Measurements from ENCODE around the gene HSD11B2. TPM values are rescaled to one million over a fixed set of nuclear protein-coding genes. Genes with fewer than 3 reads are reported as not detected.

HSD11B2 gene
- total RNA-seq, 1 donor from 2014 or later = 3.6 TPM

DNA sequence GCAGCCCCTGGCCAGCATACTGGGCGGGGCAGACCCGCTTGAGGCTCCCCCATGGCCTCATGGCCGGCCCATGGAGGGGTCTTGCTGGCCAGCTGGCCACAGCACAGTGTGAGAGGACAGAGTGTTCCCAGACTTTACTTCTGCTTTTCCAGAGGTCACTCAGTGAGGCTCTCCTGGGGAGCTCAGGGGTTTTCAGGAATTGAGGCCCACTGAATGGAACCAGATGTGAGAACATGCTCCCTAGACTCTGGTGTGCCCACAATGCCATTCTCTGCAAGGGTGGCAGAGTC is 28.9 kb downstream of the HSD11B2 start:
- Mint-ChIP-seq H3K4me1 (ENCODE audit: low read depth) (no peaks in the 10 kb centered on the region), H3K4me3 (no peak overlapping the region), H3K27me3 (ENCODE audit: insufficient read depth) (no peaks in the 10 kb centered on the region), H3K36me3 (ENCODE audit: low read depth) (no peaks in the 10 kb centered on the region), H3K27ac (no peak overlapping the region), H3K9me3 (no peaks in the 10 kb centered on the region)
- DNase-seq (ENCODE audit: low spot score) = no peak
- intact Hi-C loops (cut with micrococcal nuclease) = no loop called here

DNA sequence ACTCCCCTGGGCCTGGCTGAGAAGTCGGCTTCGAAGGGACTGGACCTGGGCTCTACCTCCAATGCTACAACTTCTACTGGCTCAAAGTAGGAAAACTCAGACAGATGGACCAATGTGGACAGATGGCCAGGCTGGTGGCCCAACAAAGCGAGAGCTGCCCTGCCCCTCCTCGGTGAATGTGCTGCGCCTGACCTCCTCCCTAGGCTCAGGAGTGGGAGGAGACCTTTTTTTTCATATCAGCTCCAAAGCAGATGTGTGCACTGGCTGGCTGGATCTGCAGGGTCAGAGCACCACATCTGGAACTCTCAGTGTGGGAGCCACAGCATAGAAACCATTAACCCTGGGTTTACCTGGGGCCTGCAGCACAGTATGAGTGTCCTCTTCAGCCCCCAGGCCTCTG is 29.2 kb downstream of the HSD11B2 start:
- intact Hi-C loops (cut with micrococcal nuclease) = no loop called here
- DNase-seq (ENCODE audit: low spot score) = no peak
- no peak overlapping the region for H3K4me3 Mint-ChIP-seq
- no peak overlapping the region for H3K27ac Mint-ChIP-seq
- no peaks in the 10 kb centered on the region for H3K4me1 Mint-ChIP-seq (ENCODE audit: low read depth)
- H3K36me3 Mint-ChIP-seq (ENCODE audit: low read depth) = no peaks in the 10 kb centered on the region
- H3K27me3 Mint-ChIP-seq (ENCODE audit: insufficient read depth) = no peaks in the 10 kb centered on the region
- H3K9me3 Mint-ChIP-seq = no peaks in the 10 kb centered on the region

GRCh38 chr16:67460961-67461360 is 30.0 kb downstream of the HSD11B2 start:
- no peaks in the 10 kb centered on the region for H3K27me3 Mint-ChIP-seq (ENCODE audit: insufficient read depth)
- DNase-seq (ENCODE audit: low spot score) = no peak
- no peaks in the 10 kb centered on the region for H3K4me1 Mint-ChIP-seq (ENCODE audit: low read depth)
- H3K27ac Mint-ChIP-seq = no peak overlapping the region
- intact Hi-C loops (cut with micrococcal nuclease) = no loop called here
- H3K4me3 Mint-ChIP-seq = no peak overlapping the region
- H3K9me3 Mint-ChIP-seq = no peaks in the 10 kb centered on the region
- no peaks in the 10 kb centered on the region for H3K36me3 Mint-ChIP-seq (ENCODE audit: low read depth)

GRCh38 chr16:67461600-67462278 is 30.8 kb downstream of the HSD11B2 start:
- no peaks in the 10 kb centered on the region for H3K27me3 Mint-ChIP-seq (ENCODE audit: insufficient read depth)
- no peaks in the 10 kb centered on the region for H3K4me1 Mint-ChIP-seq (ENCODE audit: low read depth)
- no peak for DNase-seq (ENCODE audit: low spot score)
- intact Hi-C loops (cut with micrococcal nuclease) = no loop called here
- no peaks in the 10 kb centered on the region for H3K36me3 Mint-ChIP-seq (ENCODE audit: low read depth)
- no peak overlapping the region for H3K27ac Mint-ChIP-seq
- no peak overlapping the region for H3K4me3 Mint-ChIP-seq
- H3K9me3 Mint-ChIP-seq = no peaks in the 10 kb centered on the region

- DNase-seq (ENCODE audit: low spot score) = no peak
- intact Hi-C loops (cut with micrococcal nuclease) = no loop called here
- no peaks in the 10 kb centered on the region for H3K4me1 Mint-ChIP-seq (ENCODE audit: low read depth)
- H3K4me3 Mint-ChIP-seq = no peak overlapping the region
- no peaks in the 10 kb centered on the region for H3K9me3 Mint-ChIP-seq
- H3K27me3 Mint-ChIP-seq (ENCODE audit: insufficient read depth) = no peaks in the 10 kb centered on the region
- no peaks in the 10 kb centered on the region for H3K36me3 Mint-ChIP-seq (ENCODE audit: low read depth)
- no peak overlapping the region for H3K27ac Mint-ChIP-seq
These were observed 31.3 kb downstream of the HSD11B2 start for GRCh38 chr16:67462279-67462655.

GRCh38 chr16:67463059-67463458 is 32.1 kb downstream of the HSD11B2 start:
- Mint-ChIP-seq H3K9me3 (no peaks in the 10 kb centered on the region), H3K27ac (no peak overlapping the region), H3K36me3 (ENCODE audit: low read depth) (no peaks in the 10 kb centered on the region), H3K4me3 (no peak overlapping the region), H3K27me3 (ENCODE audit: insufficient read depth) (no peaks in the 10 kb centered on the region), H3K4me1 (ENCODE audit: low read depth) (no peaks in the 10 kb centered on the region)
- DNase-seq (ENCODE audit: low spot score) = no peak
- intact Hi-C loops (cut with micrococcal nuclease) = no loop called here

DNA sequence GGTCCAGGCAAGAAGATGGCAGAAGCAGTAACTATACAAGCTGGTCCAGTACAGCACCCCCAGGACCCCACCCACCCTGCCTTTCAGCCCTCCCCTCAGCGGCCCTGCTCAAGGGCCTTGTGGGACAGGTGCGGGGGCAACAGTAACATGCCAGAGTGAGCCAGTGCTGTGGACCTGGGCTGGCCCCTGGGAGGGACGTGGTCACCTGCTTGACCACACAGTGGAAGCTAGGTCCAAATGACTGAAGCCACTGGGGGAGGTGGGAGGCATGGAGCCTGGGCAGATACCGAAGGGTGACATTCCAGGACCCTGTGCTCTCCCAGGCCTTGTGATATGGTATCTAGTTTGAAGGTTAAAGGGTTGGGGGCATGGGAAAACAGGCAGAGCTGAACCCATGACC is 32.8 kb downstream of the HSD11B2 start:
- no peak overlapping the region for H3K27ac Mint-ChIP-seq
- H3K36me3 Mint-ChIP-seq (ENCODE audit: low read depth) = no peaks in the 10 kb centered on the region

GRCh38 chr16:67464565-67464964 is 33.6 kb downstream of the HSD11B2 start:
- H3K27ac Mint-ChIP-seq = no peak overlapping the region
- no peak for DNase-seq (ENCODE audit: low spot score)
- no peaks in the 10 kb centered on the region for H3K9me3 Mint-ChIP-seq
- intact Hi-C loops (cut with micrococcal nuclease) = no loop called here
- no peaks in the 10 kb centered on the region for H3K27me3 Mint-ChIP-seq (ENCODE audit: insufficient read depth)
- H3K4me1 Mint-ChIP-seq (ENCODE audit: low read depth) = no peaks in the 10 kb centered on the region
- no peaks in the 10 kb centered on the region for H3K36me3 Mint-ChIP-seq (ENCODE audit: low read depth)
- no peak overlapping the region for H3K4me3 Mint-ChIP-seq

More for the DNA sequence above, 32.8 kb downstream of the HSD11B2 start:
- Mint-ChIP-seq H3K27me3 (ENCODE audit: insufficient read depth) (no peaks in the 10 kb centered on the region), H3K9me3 (no peaks in the 10 kb centered on the region), H3K4me3 (no peak overlapping the region), H3K4me1 (ENCODE audit: low read depth) (no peaks in the 10 kb centered on the region)
- intact Hi-C loops (cut with micrococcal nuclease) = no loop called here
- DNase-seq (ENCODE audit: low spot score) = no peak

- DNase-seq (ENCODE audit: low spot score) = no peak
- Mint-ChIP-seq H3K4me1 (ENCODE audit: low read depth) (no peaks in the 10 kb centered on the region), H3K4me3 (no peak overlapping the region), H3K36me3 (ENCODE audit: low read depth) (no peaks in the 10 kb centered on the region), H3K27ac (no peak overlapping the region), H3K27me3 (ENCODE audit: insufficient read depth) (no peaks in the 10 kb centered on the region), H3K9me3 (no peaks in the 10 kb centered on the region)
- intact Hi-C loops (cut with micrococcal nuclease) = no loop called here
These were observed 35.7 kb downstream of the HSD11B2 start for GRCh38 chr16:67466581-67466980.

DNA sequence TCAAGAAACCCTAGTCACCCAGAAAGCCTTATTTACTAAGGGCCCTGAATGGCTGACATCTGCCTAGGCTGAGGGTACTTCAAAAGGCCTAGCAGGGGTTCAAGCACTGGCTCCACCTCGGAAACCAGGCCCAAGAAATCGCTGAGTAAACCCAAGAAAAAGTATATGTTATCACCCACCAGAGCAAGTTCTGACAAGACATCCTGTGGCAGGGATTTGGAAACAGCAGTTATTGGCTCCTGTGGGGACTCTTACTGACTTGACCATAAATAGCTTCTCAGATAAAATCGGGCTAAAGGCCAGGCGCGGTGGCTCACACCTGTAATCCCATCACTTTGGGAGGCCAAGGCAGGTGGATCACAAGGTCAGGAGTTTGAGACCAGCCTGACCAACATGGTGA is 37.8 kb downstream of the HSD11B2 start:
- DNase-seq (ENCODE audit: low spot score) = no peak
- H3K4me3 Mint-ChIP-seq = no peak overlapping the region
- no peaks in the 10 kb centered on the region for H3K36me3 Mint-ChIP-seq (ENCODE audit: low read depth)
- intact Hi-C loops (cut with micrococcal nuclease) = no loop called here
- H3K4me1 Mint-ChIP-seq (ENCODE audit: low read depth) = peaks cover 7% of the 10 kb centered on the region
- no peak overlapping the region for H3K27ac Mint-ChIP-seq
- H3K27me3 Mint-ChIP-seq (ENCODE audit: insufficient read depth) = no peaks in the 10 kb centered on the region
- no peaks in the 10 kb centered on the region for H3K9me3 Mint-ChIP-seq

GRCh38 chr16:67470359-67470758 is 39.4 kb downstream of the HSD11B2 start:
- DNase-seq (ENCODE audit: low spot score) = no peak
- Mint-ChIP-seq H3K9me3 (no peaks in the 10 kb centered on the region), H3K27ac (no peak overlapping the region), H3K4me1 (ENCODE audit: low read depth) (peaks cover 7% of the 10 kb centered on the region), H3K27me3 (ENCODE audit: insufficient read depth) (no peaks in the 10 kb centered on the region), H3K36me3 (ENCODE audit: low read depth) (no peaks in the 10 kb centered on the region), H3K4me3 (no peak overlapping the region)
- intact Hi-C loops (cut with micrococcal nuclease) = no loop called here

- peaks cover 7% of the 10 kb centered on the region for H3K4me1 Mint-ChIP-seq (ENCODE audit: low read depth)
- no peak overlapping the region for H3K4me3 Mint-ChIP-seq
- H3K9me3 Mint-ChIP-seq = no peaks in the 10 kb centered on the region
- H3K36me3 Mint-ChIP-seq (ENCODE audit: low read depth) = no peaks in the 10 kb centered on the region
- no peak overlapping the region for H3K27ac Mint-ChIP-seq
- intact Hi-C loops (cut with micrococcal nuclease) = no loop called here
- no peaks in the 10 kb centered on the region for H3K27me3 Mint-ChIP-seq (ENCODE audit: insufficient read depth)
- no peak for DNase-seq (ENCODE audit: low spot score)
These were observed 41.0 kb downstream of the HSD11B2 start for GRCh38 chr16:67471758-67472384.

- H3K4me3 Mint-ChIP-seq = no peak overlapping the region
These were observed 43.9 kb downstream of the HSD11B2 start for GRCh38 chr16:67474551-67475455.

More at GRCh38 chr16:67474551-67475455, 43.9 kb downstream of the HSD11B2 start:
- Mint-ChIP-seq H3K27ac (no peak overlapping the region), H3K9me3 (no peaks in the 10 kb centered on the region), H3K36me3 (ENCODE audit: low read depth) (no peaks in the 10 kb centered on the region), H3K4me1 (ENCODE audit: low read depth) (peaks cover 12% of the 10 kb centered on the region), H3K27me3 (ENCODE audit: insufficient read depth) (no peaks in the 10 kb centered on the region)
- intact Hi-C loops (cut with micrococcal nuclease) = no loop called here
- no peak for DNase-seq (ENCODE audit: low spot score)

Data from activated T-helper 1 cell treated with anti-CD3 and anti-CD28 coated beads, Interleukin-12 subunit alpha, Interleukin-12 subunit beta, Interleukin-2, Interleukin-4 antibody, amounts not matched to agents 30 ng/mL and 10 ng/mL and 1 ng/mL, durations not matched to agents 14 hours and 24 hours and 36 hours (primary cell).